NB4 (cell line): ENCODE results near the gene UTS2R.

Experiments
- CTCF ChIP-seq: IDR thresholded peaks from one replicate; pipeline ENCODE4 v1.5.1; 2012; ENCODE audit warnings: low read depth, low read length
- POLR2A ChIP-seq: IDR thresholded peaks from 2 replicates; pipeline ENCODE4 v1.6.1; 2011; ENCODE audit warnings: mild to moderate bottlenecking; ENCODE audit not compliant: insufficient read length; ENCODE audit errors: extremely low read depth
- TF ChIP-seq, protein P1 (sequence below): IDR thresholded peaks from 2 replicates; pipeline ENCODE4 v1.6.1; 2011; ENCODE audit warnings: low read depth, low read length

GRCh38 chr17:82332669-82333278, 38.8 kb upstream of the UTS2R start:
- TF ChIP-seq CTCF (no peak), POLR2A (no peak)
- TF ChIP-seq, protein P1, sequence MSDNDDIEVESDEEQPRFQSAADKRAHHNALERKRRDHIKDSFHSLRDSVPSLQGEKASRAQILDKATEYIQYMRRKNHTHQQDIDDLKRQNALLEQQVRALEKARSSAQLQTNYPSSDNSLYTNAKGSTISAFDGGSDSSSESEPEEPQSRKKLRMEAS = no peak
